Keratinocyte (primary cell): ENCODE measurements around the gene ADGRG6. TPM values are rescaled to one million over a fixed set of nuclear protein-coding genes. Genes with fewer than 3 reads are reported as not detected.

Experiments used
- DNase-seq: peaks from one replicate; pipeline ENCODE4 v3.0.0-alpha.2; 2011; ENCODE audit warnings: low read depth, missing footprints, low spot score
- FAIRE-seq: peaks from 2 replicates; lab custom pipeline; 2011; peaks lifted over from hg19 to GRCh38; lab: Jason Lieb, UNC
- H2AFZ ChIP-seq: 2 replicates; pipeline ENCODE4 v1.6.0; 2012; ENCODE audit warnings: low read length, control low read depth, inconsistent platforms; ENCODE audit not compliant: control insufficient read depth
- H3K27ac ChIP-seq: 2 replicates; pipeline ENCODE4 v1.5.1; 2011; ENCODE audit warnings: low read length; ENCODE audit not compliant: control insufficient read depth, insufficient read depth
- H3K27me3 ChIP-seq: 3 replicates; pipeline ENCODE4 v1.6.0; 2011; ENCODE audit warnings: low read length; ENCODE audit not compliant: control insufficient read depth, insufficient read depth; ENCODE audit errors: extremely low read depth
- H3K36me3 ChIP-seq, 2 experiments: 2 replicates in 1 of 2; 3 replicates in 1 of 2; pipeline ENCODE4 v1.5.1; 2011; ENCODE audit warnings: low read length in 2 of 2, mild to moderate bottlenecking in 1 of 2; ENCODE audit not compliant: control insufficient read depth in 2 of 2, insufficient read depth in 2 of 2; ENCODE audit errors: extremely low read depth in 1 of 2
- H3K4me1 ChIP-seq: 3 replicates; pipeline ENCODE4 v1.5.1; 2011; ENCODE audit warnings: low read length; ENCODE audit not compliant: control insufficient read depth, insufficient read depth; ENCODE audit errors: extremely low read depth
- H3K4me2 ChIP-seq: 3 replicates; pipeline ENCODE4 v1.6.0; 2011; ENCODE audit warnings: low read depth, low read length; ENCODE audit not compliant: control insufficient read depth, insufficient read depth; ENCODE audit errors: extremely low read depth
- H3K4me3 ChIP-seq, 3 experiments: fragments of 200-600 bp in 1 of 3; sonication (generic) in 1 of 3; 2 replicates in 2 of 3; 3 replicates in 1 of 3; pipeline ENCODE4 v1.5.1; 2011 to 2016; ENCODE audit warnings: low read length in 3 of 3, mild to moderate bottlenecking in 3 of 3, control low read depth in 2 of 3, inconsistent platforms in 1 of 3, low read depth in 1 of 3, mixed read lengths in 1 of 3, mixed run types in 1 of 3, moderate library complexity in 1 of 3; ENCODE audit not compliant: control insufficient read depth in 2 of 3, insufficient read depth in 2 of 3; ENCODE audit errors: extremely low read depth in 1 of 3
- H3K79me2 ChIP-seq: 2 replicates; pipeline ENCODE4 v1.6.0; 2012; ENCODE audit warnings: low read length; ENCODE audit not compliant: control insufficient read depth, insufficient read depth
- H3K9ac ChIP-seq: 3 replicates; pipeline ENCODE4 v1.6.0; 2011; ENCODE audit warnings: low read length; ENCODE audit not compliant: control insufficient read depth, insufficient read depth; ENCODE audit errors: extremely low read depth
- H3K9me1 ChIP-seq: 3 replicates; pipeline ENCODE4 v1.6.0; 2011; ENCODE audit warnings: low read length; ENCODE audit not compliant: control insufficient read depth, insufficient read depth; ENCODE audit errors: extremely low read depth
- H3K9me3 ChIP-seq: 2 replicates; pipeline ENCODE4 v1.5.1; 2012; ENCODE audit warnings: low read depth, low read length; ENCODE audit not compliant: control insufficient read depth
- H4K20me1 ChIP-seq: 3 replicates; pipeline ENCODE4 v1.6.0; 2011; ENCODE audit warnings: low read length; ENCODE audit not compliant: control insufficient read depth, insufficient read depth; ENCODE audit errors: extremely low read depth
- CTCF ChIP-seq, 3 experiments: IDR thresholded peaks in 1 of 3; conservative IDR thresholded peaks in 1 of 3; optimal IDR thresholded peaks in 1 of 3; 2 replicates in 2 of 3; 3 replicates in 1 of 3; pipeline versions ENCODE3 to v1.5.1; 2011; ENCODE audit warnings: low read length in 3 of 3, mild to moderate bottlenecking in 3 of 3, moderate library complexity in 2 of 3, control low read depth in 1 of 3, inconsistent platforms in 1 of 3; ENCODE audit not compliant: insufficient read depth in 2 of 3; ENCODE audit errors: extremely low read depth in 1 of 3
- EZH2 ChIP-seq: IDR thresholded peaks from one replicate; pipeline ENCODE4 v1.6.1; 2012; ENCODE audit warnings: inconsistent platforms, mild to moderate bottlenecking, low read length, moderate library complexity
- dilution Hi-C: fragments of 300-500 bp; cut with MboI; formaldehyde crosslinking; loops from one replicate; pipeline ENCODE4 v1.7.0; 2020; ENCODE audit warnings: low sequenced_read_pairs; ENCODE audit not compliant: extremely low pct_ligation_motif_present
- polyA plus RNA-seq, 5 experiments: library from polyadenylated mRNA; depleted of rRNA in 3 of 5; stranded (reverse) in 3 of 5; stranded (forward) in 1 of 5; unstranded in 1 of 5; fragments of >200 nt; gene quantifications; 1 replicate in 1 of 5; 2 replicates in 3 of 5; 3 replicates in 1 of 5; pipeline versions ENCODE4 v1.2.1 to v1.2.3, GENCODE V29; 2011 to 2012; ENCODE audit warnings: missing spikeins in 2 of 5, low read depth in 1 of 5, low replicate concordance in 1 of 5

ADGRG6 gene
- polyA plus RNA-seq, 1 donor (not counting 4 experiments of a cell fraction or from before 2014, with no cell fraction given) = 20.1 TPM

- TF ChIP-seq EZH2 = no peak
- TF ChIP-seq CTCF (optimal IDR thresholded peaks at IDR 0.05 in 1 of 3, IDR thresholded peaks at IDR 0.05 in 1 of 3, conservative IDR thresholded peaks at IDR 0.05 in 1 of 3; ENCODE audit: extremely low read depth in 1 of 3, insufficient read depth in 2 of 3, low read length in 3 of 3) = no peak
- Histone ChIP-seq H3K4me2 (no peak overlapping the region), H4K20me1 (no peaks in the 10 kb centered on the region), H3K27ac (no peak overlapping the region), H3K9ac (no peak overlapping the region), H3K4me1 (peaks cover 16% of the 10 kb centered on the region), H3K36me3 (no peaks in the 10 kb centered on the region), H3K4me3 (no peak overlapping the region), H3K79me2 (no peaks in the 10 kb centered on the region), H3K27me3 (no peaks in the 10 kb centered on the region), H3K9me3 (no peaks in the 10 kb centered on the region), H2AFZ (no peak overlapping the region), H3K9me1 (no peaks in the 10 kb centered on the region)
- DNase-seq (no peak), FAIRE-seq (no peak)
- dilution Hi-C loops = no loop called here
Observed at GRCh38 chr6:142359271-142359960, 57.6 kb downstream of the ADGRG6 start.

GRCh38 chr6:142361345-142361744, 59.5 kb downstream of the ADGRG6 start:
- Histone ChIP-seq H3K27ac (no peak overlapping the region), H3K4me3 (no peak overlapping the region), H2AFZ (no peak overlapping the region), H3K79me2 (no peaks in the 10 kb centered on the region), H3K9me3 (no peaks in the 10 kb centered on the region), H3K36me3 (no peaks in the 10 kb centered on the region), H3K4me1 (peaks cover 4% of the 10 kb centered on the region), H3K4me2 (no peak overlapping the region), H3K9ac (no peak overlapping the region), H3K9me1 (no peaks in the 10 kb centered on the region), H3K27me3 (no peaks in the 10 kb centered on the region), H4K20me1 (no peaks in the 10 kb centered on the region)
- TF ChIP-seq EZH2 = no peak
- TF ChIP-seq CTCF (optimal IDR thresholded peaks at IDR 0.05 in 1 of 3, IDR thresholded peaks at IDR 0.05 in 1 of 3, conservative IDR thresholded peaks at IDR 0.05 in 1 of 3; ENCODE audit: extremely low read depth in 1 of 3, insufficient read depth in 2 of 3, low read length in 3 of 3) = no peak
- FAIRE-seq = no peak
- no peak for DNase-seq
- dilution Hi-C loops = no loop called here
